Retinal pigment epithelial cell (primary cell): ENCODE data around the gene CLTC.
"Not testable (repeated sequence)": the region's sequence is repeated elsewhere in the genome, so short reads cannot be mapped to it uniquely, and the experiment has no call there.

Experiments
- DNase-seq: peaks from one replicate; pipeline ENCODE4 v3.0.0-alpha.2; 2010; ENCODE audit warnings: low read depth
- H3K4me3 ChIP-seq: 2 replicates; pipeline ENCODE4 v1.5.1; 2011; ENCODE audit warnings: mild to moderate bottlenecking, low read length, control low read depth, moderate library complexity
- CTCF ChIP-seq: conservative IDR thresholded peaks from 2 replicates; pipeline ENCODE4 v1.5.1; 2011; ENCODE audit warnings: low read depth, low read length, control low read depth, inconsistent platforms

The CLTC gene

GRCh38 chr17:59643159-59644140, 23.8 kb downstream of the CLTC start:
- TF ChIP-seq CTCF = no peak
- peak; percentile 46 for DNase-seq
- H3K4me3 ChIP-seq = no peak overlapping the region

- no peak overlapping the region for H3K4me3 ChIP-seq
- no peak for DNase-seq
- TF ChIP-seq CTCF = no peak
Observed at GRCh38 chr17:59647288-59647687, 27.6 kb downstream of the CLTC start.

GRCh38 chr17:59649886-59650285, 30.2 kb downstream of the CLTC start:
- H3K4me3 ChIP-seq = no peak overlapping the region
- TF ChIP-seq CTCF = no peak
- no peak for DNase-seq

- TF ChIP-seq CTCF = no peak
- no peak overlapping the region for H3K4me3 ChIP-seq
- no peak for DNase-seq
Observed at GRCh38 chr17:59650642-59651041, 30.9 kb downstream of the CLTC start.

GRCh38 chr17:59651346-59651745, 31.7 kb downstream of the CLTC start:
- DNase-seq = no peak
- no peak for TF ChIP-seq CTCF
- H3K4me3 ChIP-seq = no peak overlapping the region

GRCh38 chr17:59652119-59652518, 32.4 kb downstream of the CLTC start:
- H3K4me3 ChIP-seq = no peak overlapping the region
- TF ChIP-seq CTCF = no peak
- DNase-seq = no peak

GRCh38 chr17:59656624-59657023, 36.9 kb downstream of the CLTC start:
- not testable (repeated sequence) for DNase-seq, H3K4me3 ChIP-seq
